Parathyroid adenoma (tissue), 2 donors: ENCODE data around the gene PLS1.

Experiments
- H2AFZ ChIP-seq: fragments of 300-600 bp; sonication (generic); one replicate; pipeline ENCODE4 v1.7.0; 2017; ENCODE audit warnings: antibody characterized with exemption, mild to moderate bottlenecking
- H3K27ac ChIP-seq: fragments of 300-600 bp; sonication (generic); one replicate; pipeline ENCODE4 v1.7.0; 2017
- H3K27me3 ChIP-seq: fragments of 300-600 bp; sonication (generic); one replicate; pipeline ENCODE4 v1.7.0; 2017; ENCODE audit warnings: low read length; ENCODE audit not compliant: control insufficient read depth, insufficient read depth
- H3K36me3 ChIP-seq: fragments of 300-600 bp; sonication (generic); one replicate; pipeline ENCODE4 v1.7.0; 2017; ENCODE audit warnings: low read length; ENCODE audit not compliant: control insufficient read depth, insufficient read depth
- H3K4me1 ChIP-seq: fragments of 300-600 bp; sonication (generic); one replicate; pipeline ENCODE4 v1.7.0; 2017; ENCODE audit warnings: control low read depth
- H3K4me2 ChIP-seq: fragments of 300-600 bp; sonication (generic); one replicate; pipeline ENCODE4 v1.7.0; 2017; ENCODE audit warnings: low read length
- H3K4me3 ChIP-seq: fragments of 300-600 bp; sonication (generic); one replicate; pipeline ENCODE4 v1.7.0; 2017; ENCODE audit warnings: low read depth, low read length
- H3K79me2 ChIP-seq: fragments of 300-600 bp; sonication (generic); one replicate; pipeline ENCODE4 v1.7.0; 2017; ENCODE audit warnings: control low read depth
- H3K9ac ChIP-seq: fragments of 300-600 bp; sonication (generic); one replicate; pipeline ENCODE4 v1.7.0; 2017; ENCODE audit warnings: mild to moderate bottlenecking
- H3K9me3 ChIP-seq: fragments of 300-600 bp; sonication (generic); one replicate; pipeline ENCODE4 v1.7.0; 2017; ENCODE audit warnings: low read length; ENCODE audit not compliant: control insufficient read depth
- CTCF ChIP-seq: fragments of 300-600 bp; sonication (generic); IDR thresholded peaks from one replicate; pipeline ENCODE4 v1.7.0; 2017; ENCODE audit warnings: antibody characterized with exemption, mild to moderate bottlenecking
- donor health status: primary hyperparathyroidism.

Gene PLS1

GRCh38 chr3:142693136-142693853, 97.1 kb downstream of the PLS1 start:
- no peak overlapping the region for H3K4me3 ChIP-seq
- no peaks in the 10 kb centered on the region for H3K79me2 ChIP-seq
- H3K27me3 ChIP-seq: no peaks in the 10 kb centered on the region
- H3K36me3 ChIP-seq: no peaks in the 10 kb centered on the region
- no peak overlapping the region for H2AFZ ChIP-seq
- H3K4me1 ChIP-seq: no peaks in the 10 kb centered on the region
- no peak overlapping the region for H3K27ac ChIP-seq
- no peak for TF ChIP-seq CTCF
- H3K9ac ChIP-seq: no peak overlapping the region
- no peak overlapping the region for H3K4me2 ChIP-seq
- no peaks in the 10 kb centered on the region for H3K9me3 ChIP-seq

DNA sequence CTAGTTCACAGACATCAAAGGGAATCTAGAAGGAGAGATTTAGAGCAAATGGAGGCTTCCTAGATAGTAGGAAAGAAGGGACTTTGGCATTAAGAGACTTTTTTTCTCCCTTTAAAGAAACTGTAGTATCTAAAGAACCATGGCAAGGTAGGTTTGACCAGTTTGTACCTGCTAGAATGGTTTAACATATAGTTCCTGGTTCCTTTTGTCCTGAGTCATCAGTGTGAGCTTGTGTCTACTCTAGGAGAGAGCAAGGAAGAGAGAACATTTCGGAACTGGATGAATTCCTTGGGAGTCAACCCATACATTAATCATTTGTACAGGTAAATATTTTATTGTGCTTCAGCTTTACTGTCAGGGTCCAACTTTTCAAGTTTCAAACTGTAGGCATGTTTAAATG, 98.0 kb downstream of the PLS1 start:
- Histone ChIP-seq H3K4me2 (no peak overlapping the region), H3K9ac (no peak overlapping the region), H3K27ac (no peak overlapping the region)

DNA sequence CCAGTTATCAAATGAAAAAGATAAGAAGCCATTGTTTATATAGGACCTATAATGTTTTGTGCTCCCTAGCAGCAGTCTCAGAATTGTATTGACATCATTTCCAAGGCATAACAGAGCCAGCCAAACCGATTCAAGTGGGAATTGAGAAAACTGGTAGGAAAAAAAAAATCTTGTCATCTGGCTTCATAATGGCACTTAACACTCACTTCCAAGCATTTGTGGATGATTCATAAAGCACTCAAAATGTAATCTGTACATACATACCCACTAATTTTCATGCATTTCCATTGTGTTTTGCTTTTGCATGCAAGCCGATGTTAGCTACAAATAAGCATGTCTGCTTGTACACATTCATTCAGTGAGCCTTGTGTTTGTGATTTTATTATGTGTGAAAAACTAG, 109.0 kb downstream of the PLS1 start:
- no peak overlapping the region for H3K9ac ChIP-seq
- no peak overlapping the region for H3K4me3 ChIP-seq
- no peak for TF ChIP-seq CTCF
- H3K36me3 ChIP-seq: no peaks in the 10 kb centered on the region
- no peak overlapping the region for H2AFZ ChIP-seq
- H3K4me1 ChIP-seq: no peaks in the 10 kb centered on the region
- no peaks in the 10 kb centered on the region for H3K79me2 ChIP-seq
- H3K27ac ChIP-seq: no peak overlapping the region
- no peak overlapping the region for H3K4me2 ChIP-seq
- no peaks in the 10 kb centered on the region for H3K27me3 ChIP-seq
- H3K9me3 ChIP-seq: no peaks in the 10 kb centered on the region

More for the DNA sequence above, 98.0 kb downstream of the PLS1 start:
- TF ChIP-seq CTCF: no peak
- no peaks in the 10 kb centered on the region for H3K4me1 ChIP-seq
- H3K79me2 ChIP-seq: no peaks in the 10 kb centered on the region
- H3K36me3 ChIP-seq: no peaks in the 10 kb centered on the region
- H3K4me3 ChIP-seq: no peak overlapping the region
- no peaks in the 10 kb centered on the region for H3K9me3 ChIP-seq
- no peaks in the 10 kb centered on the region for H3K27me3 ChIP-seq
- H2AFZ ChIP-seq: no peak overlapping the region

GRCh38 chr3:142706321-142707127, 110.3 kb downstream of the PLS1 start:
- Histone ChIP-seq H3K4me1 (no peaks in the 10 kb centered on the region), H2AFZ (no peak overlapping the region), H3K79me2 (no peaks in the 10 kb centered on the region), H3K27ac (no peak overlapping the region), H3K4me2 (no peak overlapping the region), H3K4me3 (no peak overlapping the region), H3K36me3 (no peaks in the 10 kb centered on the region), H3K27me3 (no peaks in the 10 kb centered on the region), H3K9ac (no peak overlapping the region), H3K9me3 (no peaks in the 10 kb centered on the region)
- TF ChIP-seq CTCF: no peak
